ENCODE measurements around the gene PSG3.
"Not testable (repeated sequence)": the region's sequence is repeated elsewhere in the genome, so short reads cannot be mapped to it uniquely, and the experiment has no call there.

The PSG3 gene

DNA sequence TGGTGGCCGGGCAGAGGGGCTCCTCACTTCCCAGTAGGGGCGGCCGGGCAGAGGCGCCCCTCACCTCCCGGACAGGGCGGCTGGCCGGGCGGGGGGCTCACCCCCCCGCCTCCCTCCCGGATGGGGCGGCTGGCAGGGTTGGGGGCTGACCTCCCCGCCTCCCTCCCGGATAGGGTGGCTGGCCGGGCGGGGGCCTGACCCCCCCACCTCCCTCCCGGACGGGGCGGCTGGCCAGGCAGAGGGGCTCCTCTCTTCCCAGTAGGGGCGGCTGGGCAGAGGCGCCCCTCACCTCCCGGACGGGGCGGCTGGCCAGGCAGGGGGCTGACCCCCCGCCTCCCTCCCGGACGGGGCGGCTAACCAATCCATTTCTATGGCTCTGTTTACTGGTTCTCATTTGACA is 64.0 kb downstream of the PSG3 start:
- H3K9ac ChIP-seq (ENCODE audit: low read depth, low read length); H3K36me3 ChIP-seq (ENCODE audit: insufficient read depth, low read depth, low read length); H3K4me1 ChIP-seq (ENCODE audit: insufficient read depth, low read length); H3K27ac ChIP-seq (ENCODE audit: low read length); H3K4me3 ChIP-seq (ENCODE audit: low read length); H3K27me3 ChIP-seq (ENCODE audit: insufficient read depth, low read length): not testable (repeated sequence)
- H3K9me3 ChIP-seq (ENCODE audit: insufficient read depth, low read depth, low read length) = peaks cover 24% of the 10 kb centered on the region

DNA sequence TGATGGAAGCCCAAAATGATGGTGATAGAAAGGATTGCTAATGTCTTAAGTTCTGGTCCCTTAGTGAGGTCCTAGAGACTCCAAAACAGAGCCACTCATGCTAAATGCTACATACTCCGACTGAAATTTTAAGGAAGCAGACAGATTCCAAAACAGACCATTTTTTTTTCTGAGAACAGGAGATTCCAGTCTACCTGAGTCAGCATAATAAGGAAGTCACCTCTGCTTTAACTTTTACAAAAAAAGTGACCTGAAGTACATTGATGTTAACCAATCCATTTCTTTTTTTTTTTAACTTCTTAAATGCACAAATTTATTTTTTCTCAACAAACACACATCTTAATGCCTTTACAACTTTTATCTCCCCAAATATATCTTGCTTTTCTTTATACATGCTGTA is 65.7 kb downstream of the PSG3 start:
- not testable (repeated sequence) for H3K4me1 ChIP-seq (ENCODE audit: insufficient read depth, low read length); H3K27ac ChIP-seq (ENCODE audit: low read length); H3K4me3 ChIP-seq (ENCODE audit: low read length); H3K36me3 ChIP-seq (ENCODE audit: insufficient read depth, low read depth, low read length); H3K9ac ChIP-seq (ENCODE audit: low read depth, low read length); H3K27me3 ChIP-seq (ENCODE audit: insufficient read depth, low read length)
- H3K9me3 ChIP-seq (ENCODE audit: insufficient read depth, low read depth, low read length) = peaks cover 31% of the 10 kb centered on the region

Measured in iPS-20b (cell line).